ENCODE data around the gene SLC22A16. TPM values are rescaled to one million over a fixed set of nuclear protein-coding genes. Genes with fewer than 3 reads are reported as not detected.

The SLC22A16 gene
- total RNA-seq, 2 donors from 2014 or later = not detected

- peaks cover 10% of the 10 kb centered on the region for H3K36me3 Mint-ChIP-seq
- no peak for ATAC-seq
- no peak overlapping the region for H3K4me3 Mint-ChIP-seq
- peaks cover 45 to 54% of the 10 kb centered on the region in 2 donors for H3K27me3 Mint-ChIP-seq
- H3K4me1 Mint-ChIP-seq (ENCODE audit: low read depth in 2 of 2) = peaks cover 12 to 14% of the 10 kb centered on the region in 2 donors
- H3K9me3 Mint-ChIP-seq = peaks cover 7% of the 10 kb centered on the region
- H3K27ac Mint-ChIP-seq = peak overlapping the region in 1 of 2 donors; percentile 38
- no peak for DNase-seq (ENCODE audit: low spot score)
These were observed 54.5 kb downstream of the SLC22A16 start for GRCh38 chr6:110421749-110422443.

GRCh38 chr6:110419028-110419739 lies 57.2 kb downstream of the SLC22A16 start:
- Mint-ChIP-seq H3K27ac (no peak overlapping the region), H3K36me3 (peaks cover 10% of the 10 kb centered on the region), H3K9me3 (peaks cover 7% of the 10 kb centered on the region), H3K27me3 (peaks cover 34 to 45% of the 10 kb centered on the region in 2 donors), H3K4me3 (no peak overlapping the region), H3K4me1 (ENCODE audit: low read depth in 2 of 2) (peaks cover 23 to 24% of the 10 kb centered on the region in 2 donors)
- DNase-seq (ENCODE audit: low spot score) (no peak), ATAC-seq (no peak)

GRCh38 chr6:110418594-110418993 lies 57.8 kb downstream of the SLC22A16 start:
- peaks cover 7% of the 10 kb centered on the region for H3K9me3 Mint-ChIP-seq
- H3K4me1 Mint-ChIP-seq (ENCODE audit: low read depth in 2 of 2) = peaks cover 23 to 24% of the 10 kb centered on the region in 2 donors
- ATAC-seq (no peak), DNase-seq (ENCODE audit: low spot score) (no peak)
- no peak overlapping the region for H3K27ac Mint-ChIP-seq
- H3K4me3 Mint-ChIP-seq = no peak overlapping the region
- peaks cover 10% of the 10 kb centered on the region for H3K36me3 Mint-ChIP-seq
- H3K27me3 Mint-ChIP-seq = peaks cover 31 to 39% of the 10 kb centered on the region in 2 donors

- DNase-seq (ENCODE audit: low spot score) = no peak
- H3K27me3 Mint-ChIP-seq = peaks cover 9 to 23% of the 10 kb centered on the region in 2 donors
- H3K4me1 Mint-ChIP-seq (ENCODE audit: low read depth in 2 of 2) = peaks cover 16 to 18% of the 10 kb centered on the region in 2 donors
- peak; percentile 55 to 75 for ATAC-seq
- H3K36me3 Mint-ChIP-seq = no peaks in the 10 kb centered on the region
- H3K9me3 Mint-ChIP-seq = no peaks in the 10 kb centered on the region
- H3K4me3 Mint-ChIP-seq = peak within 1 kb of the TSS; percentile 52
- H3K27ac Mint-ChIP-seq = peak within 1 kb of the TSS in 1 of 2 donors; percentile 56
These were observed 61.1 kb downstream of the SLC22A16 start, which contains the start of gene DDO for GRCh38 chr6:110415086-110415916. TSS of gene DDO (minus strand) at chr6:110415575. CDS start at chr6:110413462, 2,113 bp downstream.

DNA sequence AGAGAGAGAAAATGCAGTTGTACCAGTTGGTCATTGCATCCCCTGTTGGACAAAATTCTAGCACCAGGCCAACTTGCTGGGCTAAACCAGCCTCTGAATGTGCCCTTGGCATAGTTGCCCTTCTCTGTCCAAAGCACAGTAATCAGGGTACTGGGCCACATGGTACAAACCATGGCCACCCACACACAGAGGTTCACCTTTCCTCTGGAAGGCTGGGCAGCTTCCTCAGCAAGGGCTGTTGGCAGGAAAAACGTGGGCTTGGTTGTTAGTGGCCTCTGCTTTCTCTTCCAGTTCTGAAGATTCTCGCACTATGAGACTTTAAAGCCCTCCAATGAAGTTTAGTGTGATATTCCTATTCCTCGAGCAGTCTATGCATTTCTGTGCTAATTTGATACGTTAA lies 61.7 kb downstream of the SLC22A16 start:
- ATAC-seq = no peak
- Mint-ChIP-seq H3K9me3 (no peaks in the 10 kb centered on the region), H3K27ac (peak overlapping the region in 1 of 2 donors; percentile 56), H3K36me3 (no peaks in the 10 kb centered on the region), H3K4me1 (ENCODE audit: low read depth in 2 of 2) (peaks cover 16 to 18% of the 10 kb centered on the region in 2 donors), H3K27me3 (peaks cover 3 to 23% of the 10 kb centered on the region in 2 donors), H3K4me3 (peak overlapping the region; percentile 52)
- no peak for DNase-seq (ENCODE audit: low spot score)

- Mint-ChIP-seq H3K36me3 (no peaks in the 10 kb centered on the region), H3K4me1 (ENCODE audit: low read depth in 2 of 2) (peaks cover 16 to 18% of the 10 kb centered on the region in 2 donors), H3K27ac (peak overlapping the region in 1 of 2 donors; percentile 67), H3K9me3 (no peaks in the 10 kb centered on the region), H3K4me3 (no peak overlapping the region), H3K27me3 (peaks cover 0 to 15% of the 10 kb centered on the region in 2 donors)
- ATAC-seq (peak; percentile 47 to 84), DNase-seq (ENCODE audit: low spot score) (no peak)
These were observed 64.1 kb downstream of the SLC22A16 start for GRCh38 chr6:110412360-110412759.

DNA sequence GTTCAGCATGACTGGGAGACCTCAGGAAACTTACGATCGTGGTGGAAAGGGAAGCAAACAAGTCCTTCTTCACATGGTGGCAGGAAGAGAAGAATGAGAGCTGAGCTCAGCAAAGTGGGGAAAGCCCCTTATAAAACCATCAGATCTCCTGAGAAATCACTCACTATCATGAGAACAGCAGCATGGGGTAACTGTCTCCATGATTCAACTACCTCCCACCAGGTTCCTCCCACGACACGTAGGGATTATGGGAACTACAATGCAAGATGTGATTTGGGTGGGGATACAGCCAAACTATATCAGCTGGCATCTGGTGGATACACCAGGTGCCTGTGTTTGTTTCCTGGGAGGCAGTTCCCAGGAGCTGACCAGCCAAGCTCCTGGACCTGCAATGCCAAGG lies 65.9 kb downstream of the SLC22A16 start:
- no peak overlapping the region for H3K27ac Mint-ChIP-seq
- H3K36me3 Mint-ChIP-seq = no peaks in the 10 kb centered on the region
- DNase-seq (ENCODE audit: low spot score) (no peak), ATAC-seq (no peak)
- H3K9me3 Mint-ChIP-seq = no peaks in the 10 kb centered on the region
- no peak overlapping the region for H3K4me3 Mint-ChIP-seq
- peaks cover 12 to 15% of the 10 kb centered on the region in 2 donors for H3K4me1 Mint-ChIP-seq (ENCODE audit: low read depth in 2 of 2)
- H3K27me3 Mint-ChIP-seq = peaks cover 0 to 15% of the 10 kb centered on the region in 2 donors

GRCh38 chr6:110409794-110410193 lies 66.6 kb downstream of the SLC22A16 start:
- no peaks in the 10 kb centered on the region for H3K36me3 Mint-ChIP-seq
- H3K27me3 Mint-ChIP-seq = peaks cover 0 to 15% of the 10 kb centered on the region in 2 donors
- no peaks in the 10 kb centered on the region for H3K9me3 Mint-ChIP-seq

DNA sequence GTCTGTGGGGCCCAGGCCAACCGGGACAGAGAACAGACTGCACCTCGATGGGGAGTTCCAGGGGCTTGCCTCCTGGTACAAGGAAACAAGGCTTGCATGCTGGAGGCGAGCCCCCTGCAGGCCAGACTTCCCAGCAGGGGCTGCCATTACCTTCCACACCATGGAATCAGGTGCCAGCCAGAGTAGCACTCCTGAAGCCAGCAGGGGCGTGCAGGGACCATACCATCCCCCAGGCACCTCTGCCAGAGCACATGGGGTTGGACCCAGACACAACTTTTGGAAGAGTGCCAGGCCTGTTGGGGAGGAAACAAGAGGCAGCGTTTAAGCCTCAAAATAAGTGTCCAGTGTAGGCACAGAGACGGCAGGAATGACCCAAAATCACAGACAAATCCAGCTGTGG lies 67.5 kb downstream of the SLC22A16 start:
- Mint-ChIP-seq H3K9me3 (no peaks in the 10 kb centered on the region), H3K4me3 (no peak overlapping the region), H3K4me1 (ENCODE audit: low read depth in 2 of 2) (peaks cover 5 to 7% of the 10 kb centered on the region in 2 donors), H3K36me3 (no peaks in the 10 kb centered on the region), H3K27me3 (peaks cover 0 to 15% of the 10 kb centered on the region in 2 donors), H3K27ac (no peak overlapping the region)
- ATAC-seq (no peak), DNase-seq (ENCODE audit: low spot score) (no peak)

More at GRCh38 chr6:110409794-110410193, 66.6 kb downstream of the SLC22A16 start:
- Mint-ChIP-seq H3K27ac (no peak overlapping the region), H3K4me1 (ENCODE audit: low read depth in 2 of 2) (peaks cover 6 to 8% of the 10 kb centered on the region in 2 donors), H3K4me3 (no peak overlapping the region)
- DNase-seq (ENCODE audit: low spot score) = no peak
- no peak for ATAC-seq

GRCh38 chr6:110404607-110405006 lies 71.8 kb downstream of the SLC22A16 start:
- DNase-seq (ENCODE audit: low spot score) (no peak), ATAC-seq (no peak)
- no peak overlapping the region for H3K4me3 Mint-ChIP-seq
- no peaks in the 10 kb centered on the region for H3K4me1 Mint-ChIP-seq (ENCODE audit: low read depth in 2 of 2)
- H3K9me3 Mint-ChIP-seq = no peaks in the 10 kb centered on the region
- no peaks in the 10 kb centered on the region for H3K36me3 Mint-ChIP-seq
- H3K27ac Mint-ChIP-seq = no peak overlapping the region
- peaks cover 0 to under 1% of the 10 kb centered on the region in 2 donors for H3K27me3 Mint-ChIP-seq

- no peak for ATAC-seq
- H3K27me3 Mint-ChIP-seq = no peaks in the 10 kb centered on the region
- H3K36me3 Mint-ChIP-seq = no peaks in the 10 kb centered on the region
- H3K9me3 Mint-ChIP-seq = no peaks in the 10 kb centered on the region
- H3K27ac Mint-ChIP-seq = no peak overlapping the region
- no peak for DNase-seq (ENCODE audit: low spot score)
- H3K4me1 Mint-ChIP-seq (ENCODE audit: low read depth in 2 of 2) = no peaks in the 10 kb centered on the region
- no peak overlapping the region for H3K4me3 Mint-ChIP-seq
These were observed 74.7 kb downstream of the SLC22A16 start for GRCh38 chr6:110401585-110402176.

DNA sequence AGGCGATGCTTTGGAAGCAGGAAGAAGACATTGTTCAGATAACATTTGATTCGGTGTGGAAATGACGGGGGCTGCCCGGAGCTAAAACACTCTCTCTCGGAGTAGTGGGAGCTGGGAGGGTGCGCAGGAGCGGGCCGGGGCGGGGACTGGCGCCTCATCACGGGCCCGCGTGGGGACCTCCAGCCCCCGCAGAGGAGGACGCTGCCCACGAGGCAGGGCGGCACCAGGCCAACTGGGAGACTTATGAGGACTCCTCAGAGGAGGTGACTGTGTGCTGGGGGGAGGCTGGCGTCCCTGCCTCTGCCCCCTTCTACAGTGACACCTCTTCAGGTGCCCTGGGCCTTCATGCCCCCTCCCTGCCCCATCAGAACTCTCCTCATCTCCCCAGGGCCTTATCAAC lies 76.2 kb downstream of the SLC22A16 start:
- no peaks in the 10 kb centered on the region for H3K4me1 Mint-ChIP-seq (ENCODE audit: low read depth in 2 of 2)
- DNase-seq (ENCODE audit: low spot score) (no peak), ATAC-seq (no peak)
- H3K4me3 Mint-ChIP-seq = no peak overlapping the region
- H3K27me3 Mint-ChIP-seq = no peaks in the 10 kb centered on the region
- H3K9me3 Mint-ChIP-seq = no peaks in the 10 kb centered on the region
- no peaks in the 10 kb centered on the region for H3K36me3 Mint-ChIP-seq
- no peak overlapping the region for H3K27ac Mint-ChIP-seq

Measured in natural killer cell treated with Interleukin-12 subunit alpha and Interleukin-12 subunit beta and Interleukin-15 and Interleukin-18, amount 100 ng/mL, for 72 hours (primary cell).